ENCODE results near the gene CLK4. TPM values are rescaled to one million over a fixed set of nuclear protein-coding genes. Genes with fewer than 3 reads are reported as not detected.

Gene CLK4
- total RNA-seq, 1 experiment from 2014 or later = 16.0 TPM

DNA sequence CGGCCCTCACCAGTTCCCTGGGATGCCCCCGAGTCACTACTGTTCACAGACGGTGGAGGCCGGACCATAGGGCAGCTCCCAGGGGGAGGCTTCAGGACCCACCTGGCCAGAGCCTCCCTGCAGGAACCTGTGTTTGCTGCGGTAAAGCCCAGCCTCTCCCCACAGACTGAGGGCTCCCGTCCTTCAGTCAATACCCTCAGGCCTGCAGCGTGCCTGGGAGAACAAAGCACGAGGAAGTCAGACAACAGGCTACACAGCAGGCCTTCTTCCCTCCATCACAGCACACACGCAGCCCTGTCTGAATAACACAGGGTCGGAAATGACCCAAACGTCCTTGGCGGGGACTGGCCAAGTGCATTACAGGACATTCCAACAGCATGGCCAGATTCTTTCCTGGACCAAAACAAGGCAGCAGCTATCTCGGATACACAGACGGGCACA is 71.1 kb downstream of the CLK4 start:
- ChIA-PET CTCF (interaction anchor here (0.7 to 4.1 kb wide), 5 partner anchors 13 to 95 kb away, joined by 3 to 16 read pairs (median 3); partner anchors contain the start of gene COL23A1), POLR2A (interaction anchor here (1.4 kb wide), 1 partner anchor 480 kb away, joined by 3 read pairs; no protein-coding TSS in a partner anchor)
- H3K4me1 Mint-ChIP-seq = peaks cover 60% of the 10 kb centered on the region
- H3K9me3 Mint-ChIP-seq = no peaks in the 10 kb centered on the region
- peak overlapping the region; percentile 96 for H3K27ac Mint-ChIP-seq
- no peak overlapping the region; the same call in 1 of the 2 replicates for H3K4me3 Mint-ChIP-seq
- ATAC-seq (peak; percentile 90), DNase-seq (ENCODE audit: low spot score) (peak; percentile 73)
- peaks cover 4% of the 10 kb centered on the region; the same call in 1 of the 2 replicates for H3K27me3 Mint-ChIP-seq (ENCODE audit: low read depth)
- peaks cover 13% of the 10 kb centered on the region for H3K36me3 Mint-ChIP-seq
- TF ChIP-seq, protein P1, sequence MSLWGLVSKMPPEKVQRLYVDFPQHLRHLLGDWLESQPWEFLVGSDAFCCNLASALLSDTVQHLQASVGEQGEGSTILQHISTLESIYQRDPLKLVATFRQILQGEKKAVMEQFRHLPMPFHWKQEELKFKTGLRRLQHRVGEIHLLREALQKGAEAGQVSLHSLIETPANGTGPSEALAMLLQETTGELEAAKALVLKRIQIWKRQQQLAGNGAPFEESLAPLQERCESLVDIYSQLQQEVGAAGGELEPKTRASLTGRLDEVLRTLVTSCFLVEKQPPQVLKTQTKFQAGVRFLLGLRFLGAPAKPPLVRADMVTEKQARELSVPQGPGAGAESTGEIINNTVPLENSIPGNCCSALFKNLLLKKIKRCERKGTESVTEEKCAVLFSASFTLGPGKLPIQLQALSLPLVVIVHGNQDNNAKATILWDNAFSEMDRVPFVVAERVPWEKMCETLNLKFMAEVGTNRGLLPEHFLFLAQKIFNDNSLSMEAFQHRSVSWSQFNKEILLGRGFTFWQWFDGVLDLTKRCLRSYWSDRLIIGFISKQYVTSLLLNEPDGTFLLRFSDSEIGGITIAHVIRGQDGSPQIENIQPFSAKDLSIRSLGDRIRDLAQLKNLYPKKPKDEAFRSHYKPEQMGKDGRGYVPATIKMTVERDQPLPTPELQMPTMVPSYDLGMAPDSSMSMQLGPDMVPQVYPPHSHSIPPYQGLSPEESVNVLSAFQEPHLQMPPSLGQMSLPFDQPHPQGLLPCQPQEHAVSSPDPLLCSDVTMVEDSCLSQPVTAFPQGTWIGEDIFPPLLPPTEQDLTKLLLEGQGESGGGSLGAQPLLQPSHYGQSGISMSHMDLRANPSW (CRISPR knock-in tag; conservative IDR thresholded peaks at IDR 0.05; ENCODE audit: low read depth) = no peak
- TF ChIP-seq, protein P2, sequence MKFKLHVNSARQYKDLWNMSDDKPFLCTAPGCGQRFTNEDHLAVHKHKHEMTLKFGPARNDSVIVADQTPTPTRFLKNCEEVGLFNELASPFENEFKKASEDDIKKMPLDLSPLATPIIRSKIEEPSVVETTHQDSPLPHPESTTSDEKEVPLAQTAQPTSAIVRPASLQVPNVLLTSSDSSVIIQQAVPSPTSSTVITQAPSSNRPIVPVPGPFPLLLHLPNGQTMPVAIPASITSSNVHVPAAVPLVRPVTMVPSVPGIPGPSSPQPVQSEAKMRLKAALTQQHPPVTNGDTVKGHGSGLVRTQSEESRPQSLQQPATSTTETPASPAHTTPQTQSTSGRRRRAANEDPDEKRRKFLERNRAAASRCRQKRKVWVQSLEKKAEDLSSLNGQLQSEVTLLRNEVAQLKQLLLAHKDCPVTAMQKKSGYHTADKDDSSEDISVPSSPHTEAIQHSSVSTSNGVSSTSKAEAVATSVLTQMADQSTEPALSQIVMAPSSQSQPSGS (CRISPR knock-in tag; IDR thresholded peaks at IDR 0.05; ENCODE audit: borderline replicate concordance, low read depth) = peak; percentile 77; the same call in 1 of the 2 replicates
- TF ChIP-seq ZNF423 (CRISPR knock-in tag; IDR thresholded peaks at IDR 0.05) = peak; percentile 56; the same call in 1 of the 2 replicates
- TF ChIP-seq NR1H2 (CRISPR knock-in tag; IDR thresholded peaks at IDR 0.05) = no peak
- TF ChIP-seq ZNF671 (CRISPR knock-in tag; IDR thresholded peaks at IDR 0.05) = no peak; the same call in 1 of the 2 replicates
- peak; percentile 68; the same call in 1 of the 2 replicates for TF ChIP-seq SP1 (CRISPR knock-in tag; conservative IDR thresholded peaks at IDR 0.05)
- TF ChIP-seq, protein P3, sequence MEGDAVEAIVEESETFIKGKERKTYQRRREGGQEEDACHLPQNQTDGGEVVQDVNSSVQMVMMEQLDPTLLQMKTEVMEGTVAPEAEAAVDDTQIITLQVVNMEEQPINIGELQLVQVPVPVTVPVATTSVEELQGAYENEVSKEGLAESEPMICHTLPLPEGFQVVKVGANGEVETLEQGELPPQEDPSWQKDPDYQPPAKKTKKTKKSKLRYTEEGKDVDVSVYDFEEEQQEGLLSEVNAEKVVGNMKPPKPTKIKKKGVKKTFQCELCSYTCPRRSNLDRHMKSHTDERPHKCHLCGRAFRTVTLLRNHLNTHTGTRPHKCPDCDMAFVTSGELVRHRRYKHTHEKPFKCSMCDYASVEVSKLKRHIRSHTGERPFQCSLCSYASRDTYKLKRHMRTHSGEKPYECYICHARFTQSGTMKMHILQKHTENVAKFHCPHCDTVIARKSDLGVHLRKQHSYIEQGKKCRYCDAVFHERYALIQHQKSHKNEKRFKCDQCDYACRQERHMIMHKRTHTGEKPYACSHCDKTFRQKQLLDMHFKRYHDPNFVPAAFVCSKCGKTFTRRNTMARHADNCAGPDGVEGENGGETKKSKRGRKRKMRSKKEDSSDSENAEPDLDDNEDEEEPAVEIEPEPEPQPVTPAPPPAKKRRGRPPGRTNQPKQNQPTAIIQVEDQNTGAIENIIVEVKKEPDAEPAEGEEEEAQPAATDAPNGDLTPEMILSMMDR (IDR thresholded peaks at IDR 0.05) = no peak
- TF ChIP-seq PRRX2 (CRISPR knock-in tag; IDR thresholded peaks at IDR 0.05) = no peak
- TF ChIP-seq, protein P4, sequence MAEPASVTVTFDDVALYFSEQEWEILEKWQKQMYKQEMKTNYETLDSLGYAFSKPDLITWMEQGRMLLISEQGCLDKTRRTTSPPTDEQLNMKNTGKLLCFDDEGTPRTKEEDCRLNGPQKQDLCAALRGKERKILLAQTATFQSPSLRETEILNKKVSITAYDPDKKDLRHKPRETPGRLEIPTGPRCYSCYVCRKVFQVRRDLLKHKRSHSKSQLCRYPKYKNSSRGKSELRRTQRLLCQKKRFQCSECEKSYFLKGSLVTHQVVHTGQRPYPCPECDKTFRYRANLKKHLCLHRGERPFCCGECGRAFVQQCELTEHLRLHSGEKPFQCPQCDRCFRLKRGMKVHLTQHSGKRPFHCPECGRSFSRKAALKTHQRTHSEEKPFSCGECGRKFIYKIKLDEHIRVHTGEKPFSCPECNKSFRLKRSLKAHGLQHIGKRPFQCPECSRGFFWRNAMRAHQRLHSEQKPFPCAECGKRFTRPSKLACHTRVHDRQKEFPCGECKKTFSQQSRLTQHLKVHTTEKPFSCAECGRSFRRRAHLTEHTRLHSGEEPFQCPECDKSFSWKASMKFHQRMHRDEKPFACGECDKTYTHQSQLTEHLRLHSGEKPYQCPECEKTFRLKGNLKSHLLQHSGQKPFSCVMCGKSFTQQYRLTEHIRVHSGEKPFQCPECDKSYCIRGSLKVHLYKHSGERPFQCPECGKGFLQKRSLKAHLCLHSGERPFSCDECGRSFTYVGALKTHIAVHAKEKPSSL (CRISPR knock-in tag; conservative IDR thresholded peaks at IDR 0.05) = no peak
- TF ChIP-seq, protein P5, sequence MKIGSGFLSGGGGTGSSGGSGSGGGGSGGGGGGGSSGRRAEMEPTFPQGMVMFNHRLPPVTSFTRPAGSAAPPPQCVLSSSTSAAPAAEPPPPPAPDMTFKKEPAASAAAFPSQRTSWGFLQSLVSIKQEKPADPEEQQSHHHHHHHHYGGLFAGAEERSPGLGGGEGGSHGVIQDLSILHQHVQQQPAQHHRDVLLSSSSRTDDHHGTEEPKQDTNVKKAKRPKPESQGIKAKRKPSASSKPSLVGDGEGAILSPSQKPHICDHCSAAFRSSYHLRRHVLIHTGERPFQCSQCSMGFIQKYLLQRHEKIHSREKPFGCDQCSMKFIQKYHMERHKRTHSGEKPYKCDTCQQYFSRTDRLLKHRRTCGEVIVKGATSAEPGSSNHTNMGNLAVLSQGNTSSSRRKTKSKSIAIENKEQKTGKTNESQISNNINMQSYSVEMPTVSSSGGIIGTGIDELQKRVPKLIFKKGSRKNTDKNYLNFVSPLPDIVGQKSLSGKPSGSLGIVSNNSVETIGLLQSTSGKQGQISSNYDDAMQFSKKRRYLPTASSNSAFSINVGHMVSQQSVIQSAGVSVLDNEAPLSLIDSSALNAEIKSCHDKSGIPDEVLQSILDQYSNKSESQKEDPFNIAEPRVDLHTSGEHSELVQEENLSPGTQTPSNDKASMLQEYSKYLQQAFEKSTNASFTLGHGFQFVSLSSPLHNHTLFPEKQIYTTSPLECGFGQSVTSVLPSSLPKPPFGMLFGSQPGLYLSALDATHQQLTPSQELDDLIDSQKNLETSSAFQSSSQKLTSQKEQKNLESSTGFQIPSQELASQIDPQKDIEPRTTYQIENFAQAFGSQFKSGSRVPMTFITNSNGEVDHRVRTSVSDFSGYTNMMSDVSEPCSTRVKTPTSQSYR (CRISPR knock-in tag; IDR thresholded peaks at IDR 0.05) = peak; percentile 98
- TF ChIP-seq ELF4 (CRISPR knock-in tag; IDR thresholded peaks at IDR 0.05; ENCODE audit: low read depth) = no peak
- peak; percentile 97 for TF ChIP-seq KAT7 (CRISPR knock-in tag; IDR thresholded peaks at IDR 0.05; ENCODE audit: borderline replicate concordance)
- TF ChIP-seq, protein P6, sequence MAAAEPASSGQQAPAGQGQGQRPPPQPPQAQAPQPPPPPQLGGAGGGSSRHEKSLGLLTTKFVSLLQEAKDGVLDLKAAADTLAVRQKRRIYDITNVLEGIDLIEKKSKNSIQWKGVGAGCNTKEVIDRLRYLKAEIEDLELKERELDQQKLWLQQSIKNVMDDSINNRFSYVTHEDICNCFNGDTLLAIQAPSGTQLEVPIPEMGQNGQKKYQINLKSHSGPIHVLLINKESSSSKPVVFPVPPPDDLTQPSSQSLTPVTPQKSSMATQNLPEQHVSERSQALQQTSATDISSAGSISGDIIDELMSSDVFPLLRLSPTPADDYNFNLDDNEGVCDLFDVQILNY (CRISPR knock-in tag; IDR thresholded peaks at IDR 0.05) = peak; percentile 63; the same call in 1 of the 2 replicates
- no peak for TF ChIP-seq OVOL2 (CRISPR knock-in tag; IDR thresholded peaks at IDR 0.05; ENCODE audit: borderline replicate concordance)
- TF ChIP-seq, protein P7, sequence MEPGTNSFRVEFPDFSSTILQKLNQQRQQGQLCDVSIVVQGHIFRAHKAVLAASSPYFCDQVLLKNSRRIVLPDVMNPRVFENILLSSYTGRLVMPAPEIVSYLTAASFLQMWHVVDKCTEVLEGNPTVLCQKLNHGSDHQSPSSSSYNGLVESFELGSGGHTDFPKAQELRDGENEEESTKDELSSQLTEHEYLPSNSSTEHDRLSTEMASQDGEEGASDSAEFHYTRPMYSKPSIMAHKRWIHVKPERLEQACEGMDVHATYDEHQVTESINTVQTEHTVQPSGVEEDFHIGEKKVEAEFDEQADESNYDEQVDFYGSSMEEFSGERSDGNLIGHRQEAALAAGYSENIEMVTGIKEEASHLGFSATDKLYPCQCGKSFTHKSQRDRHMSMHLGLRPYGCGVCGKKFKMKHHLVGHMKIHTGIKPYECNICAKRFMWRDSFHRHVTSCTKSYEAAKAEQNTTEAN (CRISPR knock-in tag; IDR thresholded peaks at IDR 0.05) = peak; percentile 93
- TF ChIP-seq, protein P8, sequence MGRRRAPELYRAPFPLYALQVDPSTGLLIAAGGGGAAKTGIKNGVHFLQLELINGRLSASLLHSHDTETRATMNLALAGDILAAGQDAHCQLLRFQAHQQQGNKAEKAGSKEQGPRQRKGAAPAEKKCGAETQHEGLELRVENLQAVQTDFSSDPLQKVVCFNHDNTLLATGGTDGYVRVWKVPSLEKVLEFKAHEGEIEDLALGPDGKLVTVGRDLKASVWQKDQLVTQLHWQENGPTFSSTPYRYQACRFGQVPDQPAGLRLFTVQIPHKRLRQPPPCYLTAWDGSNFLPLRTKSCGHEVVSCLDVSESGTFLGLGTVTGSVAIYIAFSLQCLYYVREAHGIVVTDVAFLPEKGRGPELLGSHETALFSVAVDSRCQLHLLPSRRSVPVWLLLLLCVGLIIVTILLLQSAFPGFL (CRISPR knock-in tag; IDR thresholded peaks at IDR 0.05; ENCODE audit: borderline replicate concordance) = peak; percentile 69; the same call in 1 of the 2 replicates
- TF ChIP-seq GRHL2 (CRISPR knock-in tag; IDR thresholded peaks at IDR 0.05; ENCODE audit: insufficient replicate concordance, severe bottlenecking) = no peak
- peak; percentile 99 for TF ChIP-seq ETV6 (CRISPR knock-in tag; IDR thresholded peaks at IDR 0.05)
- TF ChIP-seq ZNF121 (CRISPR knock-in tag; IDR thresholded peaks at IDR 0.05) = peak; percentile 57; the same call in 1 of the 2 replicates
- no peak for TF ChIP-seq RORB (CRISPR knock-in tag; IDR thresholded peaks at IDR 0.05)
- no peak for TF ChIP-seq MXD4 (CRISPR knock-in tag; IDR thresholded peaks at IDR 0.05; ENCODE audit: borderline replicate concordance)
- TF ChIP-seq EMX1 (CRISPR knock-in tag; IDR thresholded peaks at IDR 0.05) = no peak
- TF ChIP-seq SMAD3 (CRISPR knock-in tag; IDR thresholded peaks at IDR 0.05; ENCODE audit: borderline replicate concordance) = peak; percentile 98
- TF ChIP-seq CREB1 (CRISPR knock-in tag; IDR thresholded peaks at IDR 0.05) = peak; percentile 98

Data from WTC11 (cell line).